NB4 (cell line): ENCODE results near the gene PRKG1.

ENCODE experiments used
- MYC ChIP-seq: IDR thresholded peaks from 2 replicates; pipeline ENCODE4 v1.6.1; 2011; ENCODE audit warnings: low read depth, low read length
- POLR2A ChIP-seq: IDR thresholded peaks from 2 replicates; pipeline ENCODE4 v1.6.1; 2011; ENCODE audit warnings: mild to moderate bottlenecking; ENCODE audit not compliant: insufficient read length; ENCODE audit errors: extremely low read depth
- TF ChIP-seq, protein P1 (sequence below): IDR thresholded peaks from one replicate; pipeline ENCODE4 v1.5.1; 2012; ENCODE audit warnings: low read depth, low read length
- TF ChIP-seq, protein P2 (sequence below): IDR thresholded peaks from 2 replicates; pipeline ENCODE4 v1.6.1; 2011; ENCODE audit warnings: low read depth, low read length

- TF ChIP-seq POLR2A (no peak), MYC (no peak)
- TF ChIP-seq, protein P1, sequence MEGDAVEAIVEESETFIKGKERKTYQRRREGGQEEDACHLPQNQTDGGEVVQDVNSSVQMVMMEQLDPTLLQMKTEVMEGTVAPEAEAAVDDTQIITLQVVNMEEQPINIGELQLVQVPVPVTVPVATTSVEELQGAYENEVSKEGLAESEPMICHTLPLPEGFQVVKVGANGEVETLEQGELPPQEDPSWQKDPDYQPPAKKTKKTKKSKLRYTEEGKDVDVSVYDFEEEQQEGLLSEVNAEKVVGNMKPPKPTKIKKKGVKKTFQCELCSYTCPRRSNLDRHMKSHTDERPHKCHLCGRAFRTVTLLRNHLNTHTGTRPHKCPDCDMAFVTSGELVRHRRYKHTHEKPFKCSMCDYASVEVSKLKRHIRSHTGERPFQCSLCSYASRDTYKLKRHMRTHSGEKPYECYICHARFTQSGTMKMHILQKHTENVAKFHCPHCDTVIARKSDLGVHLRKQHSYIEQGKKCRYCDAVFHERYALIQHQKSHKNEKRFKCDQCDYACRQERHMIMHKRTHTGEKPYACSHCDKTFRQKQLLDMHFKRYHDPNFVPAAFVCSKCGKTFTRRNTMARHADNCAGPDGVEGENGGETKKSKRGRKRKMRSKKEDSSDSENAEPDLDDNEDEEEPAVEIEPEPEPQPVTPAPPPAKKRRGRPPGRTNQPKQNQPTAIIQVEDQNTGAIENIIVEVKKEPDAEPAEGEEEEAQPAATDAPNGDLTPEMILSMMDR: no peak
- TF ChIP-seq, protein P2, sequence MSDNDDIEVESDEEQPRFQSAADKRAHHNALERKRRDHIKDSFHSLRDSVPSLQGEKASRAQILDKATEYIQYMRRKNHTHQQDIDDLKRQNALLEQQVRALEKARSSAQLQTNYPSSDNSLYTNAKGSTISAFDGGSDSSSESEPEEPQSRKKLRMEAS: no peak
Measured at GRCh38 chr10:51228714-51229100, 154.4 kb downstream of the PRKG1 start.
